ENCODE data around the gene MED8.

MED8 gene

GRCh38 chr1:43348809-43349593 is 40.6 kb downstream of the MED8 start:
- H3K27ac ChIP-seq (ENCODE audit: low read depth, low read length, severe bottlenecking): peak overlapping the region; percentile 95
- peak overlapping the region; percentile 44 for H3K4me3 ChIP-seq (ENCODE audit: extremely low read depth, insufficient read depth, low read length, poor library complexity, severe bottlenecking)
- peaks cover 20% of the 10 kb centered on the region for H3K4me1 ChIP-seq (ENCODE audit: control insufficient read depth, insufficient read depth, low read length, poor library complexity, severe bottlenecking)
- no peaks in the 10 kb centered on the region for H3K9me3 ChIP-seq (ENCODE audit: control insufficient read depth, low read length)
- WGBS, 2 experiments (ENCODE audit: insufficient coverage in 2 of 2): 4% methylated on average over 54 to 62 of the region's 72 CpGs
- no peaks in the 10 kb centered on the region for H3K36me3 ChIP-seq (ENCODE audit: control insufficient read depth, insufficient read depth, low read length)

- H3K9me3 ChIP-seq (ENCODE audit: control insufficient read depth, low read length): no peaks in the 10 kb centered on the region
- H3K27ac ChIP-seq (ENCODE audit: low read depth, low read length, severe bottlenecking): peak overlapping the region; percentile 95
- peaks cover 24% of the 10 kb centered on the region for H3K4me1 ChIP-seq (ENCODE audit: control insufficient read depth, insufficient read depth, low read length, poor library complexity, severe bottlenecking)
- WGBS, 2 experiments (ENCODE audit: insufficient coverage in 2 of 2): 41 to 43% methylated on average over 22 of the region's 22 CpGs
- no peaks in the 10 kb centered on the region for H3K36me3 ChIP-seq (ENCODE audit: control insufficient read depth, insufficient read depth, low read length)
- peak overlapping the region; percentile 44 for H3K4me3 ChIP-seq (ENCODE audit: extremely low read depth, insufficient read depth, low read length, poor library complexity, severe bottlenecking)
These were observed 41.2 kb downstream of the MED8 start for GRCh38 chr1:43348343-43348808.

- WGBS, 2 experiments (ENCODE audit: insufficient coverage in 2 of 2): 97 to 98% methylated on average over 3 to 4 of the region's 5 CpGs
- H3K4me1 ChIP-seq (ENCODE audit: control insufficient read depth, insufficient read depth, low read length, poor library complexity, severe bottlenecking): peaks cover 24% of the 10 kb centered on the region
- H3K9me3 ChIP-seq (ENCODE audit: control insufficient read depth, low read length): no peaks in the 10 kb centered on the region
- no peak overlapping the region for H3K4me3 ChIP-seq (ENCODE audit: extremely low read depth, insufficient read depth, low read length, poor library complexity, severe bottlenecking)
- H3K27ac ChIP-seq (ENCODE audit: low read depth, low read length, severe bottlenecking): no peak overlapping the region
- H3K36me3 ChIP-seq (ENCODE audit: control insufficient read depth, insufficient read depth, low read length): no peaks in the 10 kb centered on the region
These were observed 43.0 kb downstream of the MED8 start for GRCh38 chr1:43346636-43347035.

- Histone ChIP-seq H3K4me1 (ENCODE audit: control insufficient read depth, insufficient read depth, low read length, poor library complexity, severe bottlenecking) (peaks cover 22% of the 10 kb centered on the region), H3K36me3 (ENCODE audit: control insufficient read depth, insufficient read depth, low read length) (no peaks in the 10 kb centered on the region), H3K27ac (ENCODE audit: low read depth, low read length, severe bottlenecking) (no peak overlapping the region), H3K4me3 (ENCODE audit: extremely low read depth, insufficient read depth, low read length, poor library complexity, severe bottlenecking) (no peak overlapping the region), H3K9me3 (ENCODE audit: control insufficient read depth, low read length) (no peaks in the 10 kb centered on the region)
- WGBS, 2 experiments (ENCODE audit: insufficient coverage in 2 of 2): 56 to 62% methylated on average over 3 of the region's 3 CpGs
These were observed 44.5 kb downstream of the MED8 start for GRCh38 chr1:43345120-43345519.

- Histone ChIP-seq H3K36me3 (ENCODE audit: control insufficient read depth, insufficient read depth, low read length) (no peaks in the 10 kb centered on the region), H3K9me3 (ENCODE audit: control insufficient read depth, low read length) (no peaks in the 10 kb centered on the region), H3K4me3 (ENCODE audit: extremely low read depth, insufficient read depth, low read length, poor library complexity, severe bottlenecking) (no peak overlapping the region), H3K27ac (ENCODE audit: low read depth, low read length, severe bottlenecking) (peak overlapping the region; percentile 67), H3K4me1 (ENCODE audit: control insufficient read depth, insufficient read depth, low read length, poor library complexity, severe bottlenecking) (peaks cover 15% of the 10 kb centered on the region)
- 80 to 98% methylated on average over 4 of the region's 4 CpGs for WGBS, 2 experiments (ENCODE audit: insufficient coverage in 2 of 2)
These were observed 45.2 kb downstream of the MED8 start for GRCh38 chr1:43344267-43344850.

- Histone ChIP-seq H3K27ac (ENCODE audit: low read depth, low read length, severe bottlenecking) (no peak overlapping the region), H3K4me1 (ENCODE audit: control insufficient read depth, insufficient read depth, low read length, poor library complexity, severe bottlenecking) (peaks cover 11% of the 10 kb centered on the region), H3K9me3 (ENCODE audit: control insufficient read depth, low read length) (no peaks in the 10 kb centered on the region), H3K4me3 (ENCODE audit: extremely low read depth, insufficient read depth, low read length, poor library complexity, severe bottlenecking) (no peak overlapping the region), H3K36me3 (ENCODE audit: control insufficient read depth, insufficient read depth, low read length) (no peaks in the 10 kb centered on the region)
- 92% methylated on average over 1 of the region's 1 CpG; no CpG with 5 or more reads in 1 of the 2 experiments for WGBS, 2 experiments (ENCODE audit: insufficient coverage in 2 of 2)
These were observed 49.0 kb downstream of the MED8 start for GRCh38 chr1:43340559-43340958.

GRCh38 chr1:43339584-43340232 is 49.9 kb downstream of the MED8 start:
- WGBS, 2 experiments (ENCODE audit: insufficient coverage in 2 of 2): 82 to 88% methylated on average over 4 to 5 of the region's 6 CpGs
- Histone ChIP-seq H3K36me3 (ENCODE audit: control insufficient read depth, insufficient read depth, low read length) (no peaks in the 10 kb centered on the region), H3K27ac (ENCODE audit: low read depth, low read length, severe bottlenecking) (no peak overlapping the region), H3K4me3 (ENCODE audit: extremely low read depth, insufficient read depth, low read length, poor library complexity, severe bottlenecking) (no peak overlapping the region), H3K9me3 (ENCODE audit: control insufficient read depth, low read length) (no peaks in the 10 kb centered on the region), H3K4me1 (ENCODE audit: control insufficient read depth, insufficient read depth, low read length, poor library complexity, severe bottlenecking) (peaks cover 6% of the 10 kb centered on the region)

GRCh38 chr1:43338001-43338400 is 51.6 kb downstream of the MED8 start:
- WGBS, 2 experiments (ENCODE audit: insufficient coverage in 2 of 2): 86 to 100% methylated on average over 3 to 4 of the region's 5 CpGs
- H3K4me3 ChIP-seq (ENCODE audit: extremely low read depth, insufficient read depth, low read length, poor library complexity, severe bottlenecking): no peak overlapping the region
- H3K27ac ChIP-seq (ENCODE audit: low read depth, low read length, severe bottlenecking): no peak overlapping the region
- H3K36me3 ChIP-seq (ENCODE audit: control insufficient read depth, insufficient read depth, low read length): no peaks in the 10 kb centered on the region
- no peaks in the 10 kb centered on the region for H3K4me1 ChIP-seq (ENCODE audit: control insufficient read depth, insufficient read depth, low read length, poor library complexity, severe bottlenecking)
- H3K9me3 ChIP-seq (ENCODE audit: control insufficient read depth, low read length): no peaks in the 10 kb centered on the region

- Histone ChIP-seq H3K4me1 (ENCODE audit: control insufficient read depth, insufficient read depth, low read length, poor library complexity, severe bottlenecking) (no peaks in the 10 kb centered on the region), H3K27ac (ENCODE audit: low read depth, low read length, severe bottlenecking) (no peak within 1 kb of the TSS), H3K36me3 (ENCODE audit: control insufficient read depth, insufficient read depth, low read length) (no peaks in the 10 kb centered on the region), H3K4me3 (ENCODE audit: extremely low read depth, insufficient read depth, low read length, poor library complexity, severe bottlenecking) (no peak within 1 kb of the TSS), H3K9me3 (ENCODE audit: control insufficient read depth, low read length) (no peaks in the 10 kb centered on the region)
- WGBS, 2 experiments (ENCODE audit: insufficient coverage in 2 of 2): 59 to 83% methylated on average over 1 to 2 of the region's 3 CpGs
These were observed 52.0 kb downstream of the MED8 start, which contains the start of gene MPL for GRCh38 chr1:43337588-43337987. TSS of gene MPL (plus strand) at chr1:43337818. CDS start at chr1:43337849, 31 bp downstream.

- no peaks in the 10 kb centered on the region for H3K9me3 ChIP-seq (ENCODE audit: control insufficient read depth, low read length)
- H3K27ac ChIP-seq (ENCODE audit: low read depth, low read length, severe bottlenecking): no peak overlapping the region
- WGBS, 2 experiments (ENCODE audit: insufficient coverage in 2 of 2): 88 to 91% methylated on average over 7 of the region's 7 CpGs
- H3K4me1 ChIP-seq (ENCODE audit: control insufficient read depth, insufficient read depth, low read length, poor library complexity, severe bottlenecking): peaks cover 13% of the 10 kb centered on the region
- H3K4me3 ChIP-seq (ENCODE audit: extremely low read depth, insufficient read depth, low read length, poor library complexity, severe bottlenecking): no peak overlapping the region
- no peaks in the 10 kb centered on the region for H3K36me3 ChIP-seq (ENCODE audit: control insufficient read depth, insufficient read depth, low read length)
These were observed 55.0 kb downstream of the MED8 start for GRCh38 chr1:43334453-43335205.

All from mesodermal cell (in vitro differentiated cells).